Measurements from ENCODE around the gene DNAH2.

DNA sequence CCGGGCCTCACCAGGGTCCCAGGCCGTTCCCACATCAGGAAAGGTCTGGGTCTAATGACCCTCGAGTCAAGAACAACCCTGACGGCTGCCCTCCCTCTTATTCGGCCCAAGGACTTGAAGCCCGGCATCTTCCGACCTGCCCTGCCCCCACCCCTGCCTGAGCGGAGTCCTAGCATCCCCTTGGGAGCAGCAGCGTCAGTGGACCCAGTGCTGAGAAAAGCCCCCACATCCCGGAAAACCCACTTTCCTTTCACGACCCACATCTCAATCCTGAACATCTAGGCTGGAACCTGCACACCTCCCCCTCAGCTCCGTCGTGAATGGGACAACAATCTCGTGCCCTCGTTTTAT is 138.1 kb downstream of the DNAH2 start:
- TF ChIP-seq POLR2A (IDR thresholded peaks at IDR 0.05) (no peak), CTCF (IDR thresholded peaks at IDR 0.05) (no peak)
